Stimulated activated CD8-positive, alpha-beta memory T cell treated with anti-CD3 and anti-CD28 coated beads, Interleukin-7, amount 100 ng/mL, for 4 hours (primary cell): Measurements from ENCODE around the gene DLGAP1.
"Not testable (repeated sequence)": the region's sequence is repeated elsewhere in the genome, so short reads cannot be mapped to it uniquely, and the experiment has no call there.

Experiments
- DNase-seq, 2 donors: peaks; one replicate each; pipeline ENCODE4 v3.0.0-alpha.2; 2020; ENCODE audit warnings: low read depth in 2 of 2

Gene DLGAP1

DNA sequence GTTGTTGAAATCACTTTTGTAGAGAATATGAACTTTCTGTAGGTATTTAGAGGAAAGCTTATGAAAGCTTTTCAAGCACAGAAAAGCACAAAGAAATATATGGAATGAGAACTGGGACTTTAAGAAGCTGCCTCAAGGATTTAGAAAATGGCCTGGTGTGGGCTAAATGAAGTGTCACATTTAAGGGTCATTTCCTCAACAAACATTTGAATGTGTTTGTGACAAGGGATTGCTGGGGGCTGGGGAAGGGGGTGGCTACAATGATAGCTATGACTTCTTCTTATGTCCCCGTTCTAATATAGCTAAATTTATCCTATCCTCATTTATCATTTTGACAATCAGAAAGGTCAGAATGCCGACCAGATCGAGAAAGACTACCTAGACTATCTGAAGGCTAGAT is 69.2 kb downstream of the DLGAP1 start:
- no peak for DNase-seq

- no peak for DNase-seq
Observed at GRCh38 chr18:4384932-4385331, 70.2 kb downstream of the DLGAP1 start.

- no peak for DNase-seq
Observed at GRCh38 chr18:4374564-4374963, 80.5 kb downstream of the DLGAP1 start.

- DNase-seq = no peak
Observed at GRCh38 chr18:4369705-4370104, 85.4 kb downstream of the DLGAP1 start.

- DNase-seq = no peak
Observed at GRCh38 chr18:4360221-4360715, 94.8 kb downstream of the DLGAP1 start.

- no peak for DNase-seq
Observed at GRCh38 chr18:4358618-4359017, 96.5 kb downstream of the DLGAP1 start.

- no peak for DNase-seq
Observed at GRCh38 chr18:4357579-4357978, 97.5 kb downstream of the DLGAP1 start.

- DNase-seq = no peak
Observed at GRCh38 chr18:4356929-4357328, 98.2 kb downstream of the DLGAP1 start.

DNA sequence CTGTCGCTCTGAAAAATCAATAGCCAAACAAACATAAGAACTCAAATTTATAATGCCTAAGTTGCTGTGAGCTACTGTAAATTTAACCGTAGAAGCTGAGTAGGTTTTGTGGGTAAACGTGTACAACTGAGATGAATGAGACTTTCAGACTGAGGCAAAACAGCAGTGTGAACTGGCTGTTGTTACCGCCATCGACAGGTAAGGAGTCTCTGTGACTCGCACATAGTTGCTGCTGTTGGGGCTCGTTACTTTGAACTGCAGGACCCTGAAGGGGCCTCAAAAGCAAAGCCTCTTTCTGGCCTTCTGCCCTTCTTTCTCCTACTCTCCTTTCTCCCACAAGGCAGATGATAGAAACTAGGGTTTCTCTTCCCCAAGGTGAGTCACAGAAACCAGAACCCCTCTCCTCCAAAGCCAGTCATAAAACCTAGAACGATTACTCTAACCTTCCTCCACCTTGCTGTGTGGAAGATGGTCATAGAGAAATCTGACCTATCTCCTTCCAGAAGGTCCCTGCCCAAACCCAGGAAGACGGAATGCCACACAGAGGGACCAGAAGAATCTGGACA is 101.2 kb downstream of the DLGAP1 start:
- no peak for DNase-seq

DNA sequence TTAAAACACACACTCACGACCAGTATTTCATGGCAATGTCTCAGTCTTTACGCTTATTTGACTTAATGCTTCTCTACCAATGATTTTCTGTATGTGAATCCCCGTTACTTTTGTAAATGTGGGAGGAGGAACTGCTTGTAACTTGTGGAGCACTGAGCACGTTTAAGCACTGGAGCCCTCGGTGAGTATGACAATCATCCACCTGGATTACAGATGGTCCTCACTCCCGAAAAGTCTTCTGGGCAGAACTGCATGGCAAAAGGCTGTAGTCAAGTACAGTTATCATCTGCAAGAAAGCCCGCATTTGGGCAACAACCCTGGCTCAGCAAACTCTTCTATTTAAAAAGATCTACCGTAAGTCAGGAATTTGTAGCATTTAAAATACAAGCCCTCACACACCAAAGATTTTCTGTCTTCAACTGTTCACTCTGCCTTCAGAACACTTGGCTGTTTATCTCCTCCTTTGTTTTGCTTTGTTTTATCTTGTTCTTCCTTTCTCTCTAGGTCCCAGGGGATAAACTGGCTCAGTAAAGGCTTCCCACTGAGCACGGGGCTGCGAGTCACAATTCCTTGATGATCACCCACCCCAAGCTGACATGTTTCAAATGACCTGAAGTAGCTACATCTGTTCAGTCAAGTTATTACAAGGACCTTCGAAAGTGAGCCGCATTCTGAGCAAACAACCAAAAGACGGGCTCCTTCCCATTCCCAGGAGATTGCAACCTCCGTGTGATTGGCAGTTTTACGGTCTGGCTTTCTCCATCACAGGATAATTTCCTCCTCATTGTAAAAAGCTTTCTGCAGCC is 102.2 kb downstream of the DLGAP1 start:
- no peak for DNase-seq

DNA sequence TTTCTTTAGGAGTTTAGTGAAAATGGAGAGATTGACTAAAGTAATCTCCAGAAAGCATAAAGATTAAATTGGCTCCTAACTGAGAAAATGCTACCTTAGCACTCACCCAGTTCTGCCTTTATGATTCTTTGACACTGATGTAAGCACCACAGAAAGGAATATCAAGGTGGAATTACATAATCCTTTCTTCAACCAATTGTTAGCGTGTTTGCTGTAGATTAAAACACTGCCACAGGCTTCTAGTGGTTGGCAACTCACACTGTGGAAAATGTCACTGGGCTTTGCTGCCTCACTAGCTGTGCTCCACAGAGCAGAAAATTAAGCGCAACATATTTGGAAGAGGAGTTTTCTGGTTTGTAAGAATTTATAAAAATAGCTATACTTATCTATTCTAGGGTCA is 104.1 kb downstream of the DLGAP1 start:
- no peak for DNase-seq

- no peak for DNase-seq
Observed at GRCh38 chr18:4335386-4335785, 119.7 kb downstream of the DLGAP1 start.

- DNase-seq = no peak
Observed at GRCh38 chr18:4333043-4333442, 122.1 kb downstream of the DLGAP1 start.

DNA sequence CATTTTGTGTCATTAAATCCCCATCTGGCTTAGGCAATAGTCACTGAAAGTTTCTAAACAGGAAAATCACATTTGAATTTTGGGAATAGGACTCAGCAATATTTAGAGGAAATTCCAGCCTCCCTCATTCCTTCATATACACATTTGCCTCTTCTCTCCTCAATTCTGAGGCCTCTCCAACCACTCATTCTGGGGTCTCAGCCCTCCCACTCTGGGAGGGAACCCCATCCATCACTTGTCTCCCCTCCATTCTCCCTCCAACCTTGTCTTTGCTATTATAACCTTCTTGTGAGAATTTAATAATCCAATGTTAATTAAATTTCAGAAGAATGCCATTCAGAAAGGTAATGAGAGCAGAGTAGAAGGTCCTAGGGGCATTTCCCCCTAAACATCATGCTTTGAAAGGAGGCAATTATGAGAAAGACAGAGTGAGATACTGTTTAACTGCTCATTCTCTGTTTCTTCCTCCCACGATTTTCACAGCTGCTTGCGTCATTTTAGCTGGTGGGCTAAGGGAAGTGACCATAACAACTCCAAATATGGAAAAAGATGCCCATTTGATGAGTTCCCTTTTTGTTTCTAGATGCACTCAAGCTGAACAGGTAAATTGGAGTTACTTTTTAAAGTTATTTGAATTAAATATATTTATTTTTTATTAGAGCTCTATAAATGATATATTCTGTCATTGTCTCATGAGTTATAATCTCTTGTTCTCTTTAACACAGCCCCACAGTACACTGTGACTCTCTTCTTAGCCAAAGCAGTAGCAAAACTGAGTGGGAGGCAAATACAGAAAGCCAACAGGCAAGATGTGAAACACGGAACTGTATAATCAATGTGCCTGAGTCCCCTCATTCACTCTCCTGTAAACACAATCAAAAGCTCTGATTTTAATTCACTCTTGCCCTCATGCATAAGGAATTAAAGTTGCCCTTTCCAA is 135.1 kb downstream of the DLGAP1 start:
- no peak for DNase-seq

DNA sequence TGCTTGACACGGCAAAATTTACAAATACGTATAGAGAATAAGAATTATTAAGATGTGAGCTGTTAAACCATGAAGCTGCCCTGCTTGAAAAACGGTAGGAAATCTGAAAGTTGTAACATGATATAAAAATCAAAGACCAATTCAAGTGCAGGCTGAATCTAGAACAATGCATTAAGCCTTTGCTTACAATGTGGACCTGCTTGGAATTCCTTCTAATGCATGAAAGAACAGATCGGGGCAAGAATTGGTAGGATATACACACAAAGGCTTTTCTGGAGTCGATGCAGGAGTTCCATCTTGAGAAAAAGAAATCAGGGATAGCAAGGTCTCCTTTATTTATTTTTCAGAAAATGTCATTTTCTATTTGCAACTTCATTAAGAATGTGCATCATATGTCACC is 136.8 kb downstream of the DLGAP1 start:
- no peak for DNase-seq

- DNase-seq = not testable (repeated sequence)
Observed at GRCh38 chr18:4311945-4312344, 143.2 kb downstream of the DLGAP1 start.

DNA sequence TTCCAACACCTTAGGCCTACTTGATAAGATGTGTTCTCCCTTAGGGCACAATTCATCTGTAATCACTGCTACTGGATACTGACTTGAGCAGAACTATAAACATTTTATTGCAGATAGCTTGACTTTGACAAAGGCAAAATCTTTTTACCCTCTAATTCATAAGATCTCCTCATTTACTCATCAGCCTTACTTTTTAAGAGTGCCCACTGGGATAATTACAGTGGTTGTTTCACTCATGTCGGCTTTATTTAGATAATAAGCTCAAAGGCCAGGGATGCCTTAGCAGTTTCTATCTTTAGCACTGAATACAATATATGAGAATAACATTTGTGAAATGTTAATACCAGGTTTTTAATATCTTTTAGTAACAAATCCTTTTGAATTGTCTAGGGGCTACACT is 144.0 kb downstream of the DLGAP1 start:
- no peak for DNase-seq

- no peak for DNase-seq
Observed at GRCh38 chr18:4309227-4309626, 145.9 kb downstream of the DLGAP1 start.

DNA sequence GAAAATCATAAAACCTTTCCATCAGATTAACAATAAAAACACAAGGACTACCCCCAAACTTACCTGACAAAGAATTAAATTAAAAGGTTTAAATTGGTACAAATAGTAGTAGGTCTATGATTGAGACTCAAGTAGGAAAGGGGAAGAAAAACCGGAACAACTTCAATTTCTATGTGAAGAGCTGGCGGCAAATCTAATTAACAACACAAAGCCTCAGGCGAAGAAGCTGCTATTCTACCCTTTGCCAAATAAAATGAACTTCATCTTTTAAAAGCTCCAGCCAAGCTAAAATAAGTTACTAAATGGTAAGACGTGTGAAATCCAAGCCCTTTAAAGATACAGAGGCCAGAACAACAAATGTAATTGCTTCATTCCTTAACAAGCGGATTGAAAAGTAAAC is 146.5 kb downstream of the DLGAP1 start:
- DNase-seq = no peak

GRCh38 chr18:4299395-4299794 is 155.7 kb downstream of the DLGAP1 start:
- DNase-seq = no peak

- DNase-seq = no peak
Observed at GRCh38 chr18:4293337-4293736, 161.8 kb downstream of the DLGAP1 start.

DNA sequence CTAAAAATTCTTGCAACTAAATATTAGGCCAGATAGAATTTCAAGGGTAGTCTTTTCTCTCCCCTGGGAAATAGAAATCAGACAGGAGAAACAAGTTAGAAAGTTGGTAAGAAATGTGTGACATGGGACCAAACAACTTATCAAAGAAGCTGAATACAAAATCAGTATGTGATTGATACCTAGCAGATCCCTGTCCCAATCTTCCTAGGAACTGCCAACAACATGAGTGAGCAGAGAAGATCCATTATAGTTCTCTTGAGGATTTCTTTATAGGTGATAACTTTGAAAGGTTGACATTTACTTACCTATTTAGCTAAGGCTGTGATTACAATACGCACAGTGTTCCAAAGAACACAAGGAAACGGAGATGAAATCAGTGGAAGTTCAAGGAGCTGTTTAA is 162.4 kb downstream of the DLGAP1 start:
- DNase-seq = no peak
